Retinal pigment epithelial cell (primary cell): ENCODE measurements around the gene SLC7A7.
"Not testable (repeated sequence)": the region's sequence is repeated elsewhere in the genome, so short reads cannot be mapped to it uniquely, and the experiment has no call there.

Source experiments
- DNase-seq: peaks from one replicate; pipeline ENCODE4 v3.0.0-alpha.2; 2010; ENCODE audit warnings: low read depth
- H3K4me3 ChIP-seq: 2 replicates; pipeline ENCODE4 v1.5.1; 2011; ENCODE audit warnings: mild to moderate bottlenecking, low read length, control low read depth, moderate library complexity
- TF ChIP-seq, protein P1 (sequence below): conservative IDR thresholded peaks from 2 replicates; pipeline ENCODE4 v1.5.1; 2011; ENCODE audit warnings: low read depth, low read length, control low read depth, inconsistent platforms

Gene SLC7A7

DNA sequence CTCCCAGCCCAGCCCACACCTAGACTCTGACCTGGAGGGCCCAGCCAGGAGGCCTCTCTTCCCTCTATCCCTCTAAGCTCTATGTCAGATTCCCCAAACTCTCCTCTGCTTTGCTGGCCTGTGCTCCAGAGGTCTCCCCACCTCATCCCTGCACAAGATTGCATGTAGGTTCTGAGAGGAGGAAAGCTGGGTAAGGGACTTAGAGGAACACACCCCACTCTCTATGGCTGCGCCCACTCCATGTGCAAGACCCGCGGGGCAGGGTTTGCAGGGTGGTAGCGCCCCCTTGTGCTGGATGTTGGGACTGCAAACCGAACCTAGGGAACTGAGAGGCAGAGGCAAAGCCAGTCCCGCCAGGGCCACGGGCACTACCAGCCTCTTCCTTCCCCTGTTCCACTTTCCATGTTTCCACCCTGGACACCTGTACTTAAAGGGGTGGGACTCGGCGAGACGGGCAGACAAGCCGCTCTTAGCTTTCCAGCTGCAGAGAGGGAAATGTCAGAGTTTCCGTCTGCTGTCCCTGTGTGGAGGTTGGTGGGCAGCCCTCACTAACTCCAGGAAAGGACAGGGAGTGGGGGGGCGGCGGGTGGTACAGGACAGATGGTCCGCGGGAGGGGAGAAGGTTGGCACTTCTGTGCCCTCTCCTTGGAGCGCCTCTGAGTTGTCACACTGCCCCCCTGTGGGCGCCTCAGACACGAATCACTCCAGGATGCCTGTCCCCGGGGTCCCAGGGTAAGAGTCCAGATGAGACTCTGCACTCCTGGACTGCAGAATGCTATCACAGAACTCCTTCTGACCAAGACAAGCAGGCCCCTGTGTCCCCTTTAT is 37.9 kb upstream of the SLC7A7 start:
- no peak for DNase-seq
- H3K4me3 ChIP-seq: peak overlapping the region; percentile 57
- TF ChIP-seq, protein P1, sequence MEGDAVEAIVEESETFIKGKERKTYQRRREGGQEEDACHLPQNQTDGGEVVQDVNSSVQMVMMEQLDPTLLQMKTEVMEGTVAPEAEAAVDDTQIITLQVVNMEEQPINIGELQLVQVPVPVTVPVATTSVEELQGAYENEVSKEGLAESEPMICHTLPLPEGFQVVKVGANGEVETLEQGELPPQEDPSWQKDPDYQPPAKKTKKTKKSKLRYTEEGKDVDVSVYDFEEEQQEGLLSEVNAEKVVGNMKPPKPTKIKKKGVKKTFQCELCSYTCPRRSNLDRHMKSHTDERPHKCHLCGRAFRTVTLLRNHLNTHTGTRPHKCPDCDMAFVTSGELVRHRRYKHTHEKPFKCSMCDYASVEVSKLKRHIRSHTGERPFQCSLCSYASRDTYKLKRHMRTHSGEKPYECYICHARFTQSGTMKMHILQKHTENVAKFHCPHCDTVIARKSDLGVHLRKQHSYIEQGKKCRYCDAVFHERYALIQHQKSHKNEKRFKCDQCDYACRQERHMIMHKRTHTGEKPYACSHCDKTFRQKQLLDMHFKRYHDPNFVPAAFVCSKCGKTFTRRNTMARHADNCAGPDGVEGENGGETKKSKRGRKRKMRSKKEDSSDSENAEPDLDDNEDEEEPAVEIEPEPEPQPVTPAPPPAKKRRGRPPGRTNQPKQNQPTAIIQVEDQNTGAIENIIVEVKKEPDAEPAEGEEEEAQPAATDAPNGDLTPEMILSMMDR: peak; percentile 89

DNA sequence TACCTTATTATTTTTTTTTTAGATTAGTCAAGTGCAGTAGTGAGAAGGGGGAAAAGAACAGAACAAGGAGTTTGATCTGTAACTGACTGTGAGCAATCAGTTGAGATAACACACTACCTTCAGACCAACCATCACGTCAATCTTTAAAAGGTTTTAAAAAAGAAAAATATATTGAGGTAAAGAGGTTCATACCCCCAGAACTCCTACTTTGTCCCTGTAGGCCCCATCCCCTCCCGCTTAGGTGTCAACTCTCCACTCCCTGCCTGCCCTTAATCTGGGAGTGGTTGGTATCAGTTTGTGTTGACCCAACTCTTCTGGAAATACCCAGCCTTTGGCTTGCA is 37.3 kb upstream of the SLC7A7 start:
- TF ChIP-seq, protein P1: no peak
- DNase-seq: no peak
- H3K4me3 ChIP-seq: no peak overlapping the region

DNA sequence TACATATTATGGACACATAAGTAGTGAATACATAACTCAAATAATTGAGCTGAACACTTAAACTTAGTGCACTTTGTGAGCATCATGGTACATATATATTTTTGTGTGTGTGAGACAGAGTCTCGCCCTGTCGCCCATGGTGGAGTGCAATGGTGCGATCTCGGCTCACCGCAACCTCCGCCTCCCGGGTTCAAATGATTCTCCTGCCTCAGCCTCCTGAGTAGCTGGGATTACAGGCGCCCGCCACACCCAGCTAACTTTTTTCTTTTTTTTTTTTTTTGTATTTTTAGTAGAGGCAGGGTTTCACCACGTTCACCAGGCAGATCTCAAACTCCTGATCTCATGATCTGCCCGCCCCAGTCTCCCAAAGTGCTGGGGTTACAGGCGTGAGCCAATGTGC is 36.9 kb upstream of the SLC7A7 start:
- not testable (repeated sequence) for H3K4me3 ChIP-seq, DNase-seq

GRCh38 chr14:22850944-22851764 is 35.9 kb upstream of the SLC7A7 start:
- TF ChIP-seq, protein P1: no peak
- no peak overlapping the region for H3K4me3 ChIP-seq
- no peak for DNase-seq

DNA sequence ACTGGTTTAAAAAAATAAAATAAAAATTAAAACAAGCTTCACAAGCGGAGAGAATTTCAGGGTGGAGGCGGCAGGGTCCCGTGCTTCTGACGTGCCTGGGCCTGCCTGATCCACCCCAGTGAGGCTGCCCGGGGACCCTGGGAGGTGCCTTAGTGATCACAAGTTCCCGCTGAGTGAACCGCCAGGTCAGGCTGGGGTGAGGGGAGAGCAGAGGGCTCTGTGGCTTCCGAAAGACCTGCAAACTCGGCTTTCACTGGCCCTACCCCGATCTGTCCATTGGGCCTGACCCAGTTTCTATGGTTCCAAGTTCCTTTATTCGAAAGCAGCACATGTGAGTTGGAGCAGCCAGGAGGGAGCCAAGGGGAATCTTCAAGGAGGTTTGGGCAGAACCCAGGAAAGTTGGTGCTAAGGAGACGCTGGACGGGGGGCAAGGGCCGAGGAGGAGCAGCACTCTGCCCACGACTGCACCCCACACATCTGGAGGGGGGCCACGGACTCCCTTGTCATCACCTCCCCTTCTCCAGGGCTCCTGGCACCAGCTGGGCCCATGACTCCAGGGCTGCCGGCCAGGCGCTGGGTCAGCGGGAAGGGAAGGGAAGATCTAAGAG is 34.1 kb upstream of the SLC7A7 start:
- no peak for DNase-seq
- TF ChIP-seq, protein P1: no peak
- no peak overlapping the region for H3K4me3 ChIP-seq

GRCh38 chr14:22848351-22849164 is 33.3 kb upstream of the SLC7A7 start:
- TF ChIP-seq, protein P1: no peak
- no peak overlapping the region for H3K4me3 ChIP-seq

GRCh38 chr14:22847661-22848341 is 32.6 kb upstream of the SLC7A7 start:
- H3K4me3 ChIP-seq: no peak overlapping the region
- TF ChIP-seq, protein P1: peak; percentile 21

More at GRCh38 chr14:22848351-22849164, 33.3 kb upstream of the SLC7A7 start:
- peak; percentile 84 for DNase-seq

More at GRCh38 chr14:22847661-22848341, 32.6 kb upstream of the SLC7A7 start:
- no peak for DNase-seq
